GM18868 (cell line): ENCODE results near the gene FGD3.

Experiments
- ATAC-seq: cut with Tn5 transposase; IDR thresholded peaks from one replicate; pipeline ENCODE4 v1.9.1; 2021; ENCODE audit warnings: mild to moderate bottlenecking, moderate library complexity; ENCODE audit not compliant: unreplicated experiment

Gene FGD3

GRCh38 chr9:93066978-93067603 is 119.8 kb downstream of the FGD3 start:
- no peak for ATAC-seq

- no peak for ATAC-seq
Observed at GRCh38 chr9:93068956-93069355, 121.6 kb downstream of the FGD3 start.

- no peak for ATAC-seq
Observed at GRCh38 chr9:93071464-93071863, 124.1 kb downstream of the FGD3 start.

GRCh38 chr9:93072383-93072795 is 125.1 kb downstream of the FGD3 start:
- ATAC-seq, result no peak

GRCh38 chr9:93076101-93076791 is 128.9 kb downstream of the FGD3 start:
- no peak for ATAC-seq

GRCh38 chr9:93076792-93077128 is 129.4 kb downstream of the FGD3 start:
- ATAC-seq, result no peak

- no peak for ATAC-seq
Observed at GRCh38 chr9:93077367-93077766, 130.0 kb downstream of the FGD3 start.

- ATAC-seq, result no peak
Observed at GRCh38 chr9:93077811-93078210, 130.5 kb downstream of the FGD3 start.

GRCh38 chr9:93079371-93079770 is 132.0 kb downstream of the FGD3 start:
- ATAC-seq, result no peak

GRCh38 chr9:93080406-93080805 is 133.1 kb downstream of the FGD3 start:
- no peak for ATAC-seq

GRCh38 chr9:93081081-93081529 is 133.8 kb downstream of the FGD3 start:
- ATAC-seq, result no peak

GRCh38 chr9:93081931-93082330 is 134.6 kb downstream of the FGD3 start:
- ATAC-seq, result no peak

- no peak for ATAC-seq
Observed at GRCh38 chr9:93082841-93083411, 135.6 kb downstream of the FGD3 start.

- no peak for ATAC-seq
Observed at GRCh38 chr9:93083592-93084470, 136.5 kb downstream of the FGD3 start.

- ATAC-seq, result no peak
Observed at GRCh38 chr9:93084471-93084881, 137.2 kb downstream of the FGD3 start.

GRCh38 chr9:93085676-93086075 is 138.4 kb downstream of the FGD3 start:
- ATAC-seq, result no peak
